ENCODE measurements around the gene DMRTB1.

The DMRTB1 gene

DNA sequence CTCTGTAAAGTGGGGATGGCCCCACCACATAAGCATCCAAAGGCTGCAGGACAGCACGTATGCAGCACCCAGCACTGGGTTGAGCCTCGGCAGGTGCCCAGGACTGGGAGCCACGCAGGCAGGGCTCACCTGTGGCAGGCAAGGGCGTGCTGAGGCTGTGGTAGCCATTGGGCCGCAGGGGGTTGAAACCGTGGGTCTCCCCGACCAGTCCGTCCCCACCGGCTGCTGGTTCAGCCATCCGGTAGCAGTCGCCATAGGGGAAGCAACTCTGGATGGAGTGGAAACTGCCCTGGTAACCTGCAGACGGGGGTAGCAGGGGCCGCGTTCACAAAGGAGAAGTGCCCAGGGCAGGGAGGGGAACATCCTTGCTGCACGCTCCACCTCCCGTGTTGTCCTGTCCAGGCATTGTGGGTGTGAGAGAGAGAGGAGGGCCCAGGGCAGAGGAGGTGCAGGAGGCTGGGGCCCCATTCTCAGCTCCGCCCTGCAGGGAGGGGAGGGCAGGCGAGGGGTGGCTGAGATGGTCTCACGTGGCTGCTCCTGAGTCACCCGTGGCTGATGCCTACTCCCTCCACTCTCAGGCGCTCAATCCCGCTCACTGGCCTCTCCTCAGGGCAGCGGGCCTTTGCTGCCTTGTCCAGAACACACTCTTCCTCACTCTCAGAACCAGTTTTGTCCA, 49.9 kb downstream of the DMRTB1 start:
- Histone ChIP-seq H3K9me3 (ENCODE audit: severe bottlenecking) (no peaks in the 10 kb centered on the region), H3K27me3 (ENCODE audit: insufficient read depth, low read depth, severe bottlenecking) (no peaks in the 10 kb centered on the region), H3K36me3 (no peaks in the 10 kb centered on the region), H3K27ac (no peak overlapping the region), H3K4me3 (ENCODE audit: low read depth, low read length) (no peak overlapping the region)
- no peak for DNase-seq
- TF ChIP-seq, protein P1, sequence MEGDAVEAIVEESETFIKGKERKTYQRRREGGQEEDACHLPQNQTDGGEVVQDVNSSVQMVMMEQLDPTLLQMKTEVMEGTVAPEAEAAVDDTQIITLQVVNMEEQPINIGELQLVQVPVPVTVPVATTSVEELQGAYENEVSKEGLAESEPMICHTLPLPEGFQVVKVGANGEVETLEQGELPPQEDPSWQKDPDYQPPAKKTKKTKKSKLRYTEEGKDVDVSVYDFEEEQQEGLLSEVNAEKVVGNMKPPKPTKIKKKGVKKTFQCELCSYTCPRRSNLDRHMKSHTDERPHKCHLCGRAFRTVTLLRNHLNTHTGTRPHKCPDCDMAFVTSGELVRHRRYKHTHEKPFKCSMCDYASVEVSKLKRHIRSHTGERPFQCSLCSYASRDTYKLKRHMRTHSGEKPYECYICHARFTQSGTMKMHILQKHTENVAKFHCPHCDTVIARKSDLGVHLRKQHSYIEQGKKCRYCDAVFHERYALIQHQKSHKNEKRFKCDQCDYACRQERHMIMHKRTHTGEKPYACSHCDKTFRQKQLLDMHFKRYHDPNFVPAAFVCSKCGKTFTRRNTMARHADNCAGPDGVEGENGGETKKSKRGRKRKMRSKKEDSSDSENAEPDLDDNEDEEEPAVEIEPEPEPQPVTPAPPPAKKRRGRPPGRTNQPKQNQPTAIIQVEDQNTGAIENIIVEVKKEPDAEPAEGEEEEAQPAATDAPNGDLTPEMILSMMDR (IDR thresholded peaks at IDR 0.05; ENCODE audit: low read depth, low read length) = no peak

DNA sequence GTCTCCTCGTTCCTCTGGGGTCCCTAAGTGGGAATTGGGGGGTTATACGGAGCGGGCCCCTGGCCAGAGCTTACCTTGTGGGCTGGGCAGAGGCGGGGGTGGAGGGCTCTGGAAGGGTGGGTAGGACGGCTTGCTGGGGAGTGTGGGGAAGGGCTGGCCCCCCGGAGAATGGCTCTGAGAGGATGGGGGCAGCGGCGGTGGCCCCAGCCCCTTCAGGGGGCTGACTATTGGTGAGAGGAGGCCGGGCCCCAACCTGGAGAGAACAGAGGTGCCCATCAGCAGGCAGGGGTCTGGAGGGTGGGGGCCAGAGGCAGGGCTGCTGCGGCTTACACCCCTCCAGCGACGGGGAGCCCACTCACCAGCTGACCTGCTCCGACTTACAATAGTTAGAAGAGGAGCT, 50.6 kb downstream of the DMRTB1 start:
- Histone ChIP-seq H3K9me3 (ENCODE audit: severe bottlenecking) (no peaks in the 10 kb centered on the region), H3K4me3 (ENCODE audit: low read depth, low read length) (no peak overlapping the region), H3K27me3 (ENCODE audit: insufficient read depth, low read depth, severe bottlenecking) (no peaks in the 10 kb centered on the region), H3K36me3 (no peaks in the 10 kb centered on the region), H3K27ac (no peak overlapping the region)
- TF ChIP-seq, protein P1 (IDR thresholded peaks at IDR 0.05; ENCODE audit: low read depth, low read length) = no peak
- no peak for DNase-seq

DNA sequence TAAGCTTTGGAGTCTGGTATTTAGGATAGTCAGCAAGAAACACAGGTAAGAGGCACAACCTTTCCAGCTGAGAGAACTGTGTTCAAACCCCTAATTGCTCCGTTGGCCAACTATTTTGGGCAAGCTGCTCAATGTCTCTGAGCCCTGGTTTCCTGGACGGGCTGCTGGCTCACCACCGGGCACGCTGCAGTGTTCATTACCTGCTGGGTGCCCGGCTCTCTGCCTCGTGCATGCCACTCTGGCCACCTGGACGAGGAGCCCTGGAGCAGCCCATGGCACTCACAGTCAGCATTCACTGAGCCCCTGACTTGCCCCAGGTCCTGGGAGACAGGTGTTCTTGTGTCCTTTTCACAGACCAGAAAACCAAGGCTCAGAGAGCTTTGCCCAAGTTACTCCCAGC, 51.0 kb downstream of the DMRTB1 start:
- no peaks in the 10 kb centered on the region for H3K9me3 ChIP-seq (ENCODE audit: severe bottlenecking)
- H3K27ac ChIP-seq = no peak overlapping the region
- no peak for DNase-seq

DNA sequence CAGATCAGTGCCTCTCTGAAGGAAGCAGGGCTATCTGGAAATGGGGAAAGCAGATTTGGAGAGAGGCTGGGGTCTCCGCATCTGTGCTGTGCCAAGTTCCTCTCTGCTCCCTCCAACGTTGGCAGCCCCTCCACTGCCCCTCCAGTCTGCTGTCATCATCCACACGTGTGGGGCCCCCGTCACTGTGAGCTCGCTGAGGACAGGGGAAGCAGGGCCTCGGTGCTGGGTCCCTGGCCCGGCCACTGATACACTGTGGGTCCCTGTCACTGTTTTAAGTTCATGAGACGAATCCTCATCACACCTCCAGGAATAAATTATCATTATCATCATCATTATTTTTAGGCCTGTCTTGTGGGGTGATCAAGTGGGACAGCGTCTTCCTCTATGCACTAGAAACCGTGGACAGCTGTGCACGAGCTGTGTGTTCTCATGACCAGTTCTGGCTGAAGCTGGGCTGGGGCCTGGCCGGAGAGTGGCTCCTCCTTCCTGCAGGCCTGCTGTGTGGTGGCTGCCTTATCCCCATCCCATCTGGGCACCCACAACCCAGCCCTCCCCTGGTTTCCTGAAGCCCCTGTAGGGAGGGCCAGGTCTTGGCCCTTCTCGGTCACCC, 52.2 kb downstream of the DMRTB1 start:
- no peaks in the 10 kb centered on the region for H3K9me3 ChIP-seq (ENCODE audit: severe bottlenecking)
- TF ChIP-seq, protein P1 (IDR thresholded peaks at IDR 0.05; ENCODE audit: low read depth, low read length) = no peak
- DNase-seq = peak; percentile 54
- no peak overlapping the region for H3K4me3 ChIP-seq (ENCODE audit: low read depth, low read length)
- H3K27ac ChIP-seq = no peak overlapping the region; the same call in 1 of the 2 replicates
- no peaks in the 10 kb centered on the region for H3K36me3 ChIP-seq
- H3K27me3 ChIP-seq (ENCODE audit: insufficient read depth, low read depth, severe bottlenecking) = no peaks in the 10 kb centered on the region

More for the DNA sequence above, 51.0 kb downstream of the DMRTB1 start:
- TF ChIP-seq, protein P1 (IDR thresholded peaks at IDR 0.05; ENCODE audit: low read depth, low read length) = no peak
- no peaks in the 10 kb centered on the region for H3K27me3 ChIP-seq (ENCODE audit: insufficient read depth, low read depth, severe bottlenecking)
- no peaks in the 10 kb centered on the region for H3K36me3 ChIP-seq
- no peak overlapping the region for H3K4me3 ChIP-seq (ENCODE audit: low read depth, low read length)

DNA sequence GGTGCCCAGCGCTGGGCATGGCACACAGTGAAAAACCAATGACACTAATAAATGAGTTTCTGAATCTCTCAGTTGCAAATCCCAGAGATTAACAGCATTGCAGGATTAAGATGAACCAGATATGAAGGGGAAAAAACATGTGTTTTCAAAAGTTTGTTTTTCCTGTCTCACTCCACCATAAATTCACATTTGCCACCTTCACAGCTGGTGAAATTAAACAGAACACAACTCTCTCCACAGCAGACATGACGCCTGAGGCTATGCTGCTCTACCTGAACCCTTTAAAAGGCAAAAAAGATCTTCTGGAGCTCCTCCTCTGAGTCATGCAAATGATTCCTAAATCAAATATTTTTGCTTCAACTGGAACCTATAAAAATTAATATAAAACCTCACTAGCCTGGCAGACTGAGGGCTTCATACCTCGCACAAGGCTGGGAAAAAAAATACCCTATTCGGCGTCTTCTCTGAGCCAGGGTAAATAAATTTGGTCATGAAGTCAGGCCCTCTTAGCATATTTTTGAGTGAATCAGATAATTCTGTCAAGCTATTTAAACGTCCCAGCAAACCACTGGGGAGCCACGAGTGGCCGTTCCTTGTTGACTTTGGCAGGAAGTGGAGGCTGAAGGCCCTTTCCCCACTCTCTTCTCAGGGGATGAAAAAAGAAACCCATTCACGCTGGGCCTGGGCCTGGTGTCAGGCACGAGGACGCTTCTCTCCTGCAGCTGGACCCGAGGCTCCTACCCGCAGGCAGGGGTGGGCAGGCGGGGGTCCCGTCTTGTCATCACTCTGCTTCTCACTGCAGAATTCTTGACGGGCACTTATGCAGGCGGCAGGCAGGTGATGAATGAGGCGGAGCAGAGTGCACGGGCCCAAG, 53.0 kb downstream of the DMRTB1 start:
- DNase-seq = no peak
- no peak overlapping the region for H3K4me3 ChIP-seq (ENCODE audit: low read depth, low read length)
- no peaks in the 10 kb centered on the region for H3K27me3 ChIP-seq (ENCODE audit: insufficient read depth, low read depth, severe bottlenecking)
- peak overlapping the region; percentile 1 for H3K27ac ChIP-seq
- no peaks in the 10 kb centered on the region for H3K36me3 ChIP-seq
- H3K9me3 ChIP-seq (ENCODE audit: severe bottlenecking) = no peaks in the 10 kb centered on the region
- TF ChIP-seq, protein P1 (IDR thresholded peaks at IDR 0.05; ENCODE audit: low read depth, low read length) = no peak
